Activated CD4-positive, alpha-beta T cell treated with anti-CD3 and anti-CD28 coated beads, Interleukin-2, amount 50 U/mL, for 24 hours (primary cell): ENCODE results near the gene HPX.

Experiments used
- DNase-seq, 2 donors: peaks; one replicate each; pipeline ENCODE4 v3.0.0-alpha.2; 2020; ENCODE audit warnings: low read depth in 1 of 2, low spot score in 1 of 2

The HPX gene

GRCh38 chr11:6440906-6441358 is at the start of gene HPX:
Gene HPX (minus strand): TSS chr11:6440987. CDS start chr11:6440963, 24 bp downstream.
- no peak for DNase-seq

GRCh38 chr11:6489306-6489705 is 48.5 kb upstream of the HPX start:
- no peak for DNase-seq

- DNase-seq, result no peak
Measured at GRCh38 chr11:6488821-6489220, 48.0 kb upstream of the HPX start.

GRCh38 chr11:6488342-6488741 is 47.6 kb upstream of the HPX start:
- no peak for DNase-seq

GRCh38 chr11:6486938-6487337 is 46.2 kb upstream of the HPX start:
- DNase-seq, result no peak

DNA sequence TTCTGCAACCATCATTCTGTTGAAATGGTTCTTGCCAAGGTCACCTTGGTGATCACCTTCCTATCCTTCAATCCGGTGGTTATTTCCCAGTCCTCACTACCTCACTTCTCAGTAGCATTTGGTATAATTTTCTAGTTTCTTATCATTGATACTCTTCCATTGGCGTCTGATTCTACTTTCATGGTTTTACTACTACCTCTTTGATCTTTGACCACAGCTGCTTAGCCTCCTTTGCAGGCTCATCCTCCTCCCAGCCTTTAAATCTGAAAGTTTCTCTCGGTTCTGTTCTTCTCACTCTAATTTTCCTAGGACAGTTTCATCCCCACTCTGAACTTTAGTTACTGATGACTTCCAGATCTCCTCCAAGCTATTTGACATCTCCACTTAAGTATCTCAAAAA is 45.5 kb upstream of the HPX start:
- DNase-seq, result no peak

DNA sequence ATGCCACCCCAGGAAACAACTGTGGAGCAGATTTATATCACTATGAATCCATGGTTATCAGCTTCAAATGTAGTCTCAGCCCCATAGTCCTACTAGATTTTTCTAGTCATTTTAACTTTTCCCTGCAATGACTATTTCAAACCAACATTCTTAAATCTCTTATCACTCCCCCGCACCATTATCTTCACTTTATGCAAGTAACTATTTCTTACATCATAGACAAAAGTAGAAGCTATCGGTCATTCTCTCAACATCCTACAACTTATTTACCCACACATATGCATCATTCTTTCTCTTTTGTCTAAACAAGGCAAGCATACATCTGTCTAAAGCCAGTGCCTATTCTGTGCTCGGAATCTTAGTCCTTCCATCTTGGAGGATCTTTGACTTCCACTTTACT is 44.9 kb upstream of the HPX start:
- no peak for DNase-seq

DNA sequence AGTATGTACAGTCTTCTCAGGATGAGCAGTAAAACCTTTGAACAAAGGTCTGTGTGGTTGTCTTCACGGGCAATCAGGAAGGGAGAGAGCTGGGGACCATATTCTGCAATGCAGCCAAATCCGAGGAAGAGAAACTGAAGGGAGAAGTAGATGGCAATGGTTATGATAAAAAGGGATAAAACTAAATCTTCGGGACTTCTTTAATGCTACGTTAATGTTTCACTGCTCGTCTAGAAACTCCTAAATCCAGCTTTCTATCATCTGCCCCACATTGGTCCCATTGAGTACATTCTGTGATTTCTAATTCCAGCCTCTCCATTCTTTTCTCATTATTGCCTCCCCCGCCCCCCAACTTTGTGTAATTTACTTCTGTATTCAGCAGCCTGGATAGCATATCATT is 42.2 kb upstream of the HPX start:
- DNase-seq, result no peak

- DNase-seq, result no peak
Measured at GRCh38 chr11:6482441-6482840, 41.7 kb upstream of the HPX start.

GRCh38 chr11:6481924-6482275 is 41.1 kb upstream of the HPX start:
- DNase-seq, result no peak

GRCh38 chr11:6481012-6481923 is 40.5 kb upstream of the HPX start, which contains the start of the genes ARFIP2 and TIMM10B:
Gene ARFIP2 (minus strand): TSS chr11:6481331. CDS start chr11:6480421, 910 bp downstream.
Gene TIMM10B (plus strand): TSS chr11:6481501. CDS start chr11:6481517, 16 bp downstream.
- DNase-seq, result peak; percentile 88 to 95

GRCh38 chr11:6480299-6480914 is 39.6 kb upstream of the HPX start:
- DNase-seq, result no peak

DNA sequence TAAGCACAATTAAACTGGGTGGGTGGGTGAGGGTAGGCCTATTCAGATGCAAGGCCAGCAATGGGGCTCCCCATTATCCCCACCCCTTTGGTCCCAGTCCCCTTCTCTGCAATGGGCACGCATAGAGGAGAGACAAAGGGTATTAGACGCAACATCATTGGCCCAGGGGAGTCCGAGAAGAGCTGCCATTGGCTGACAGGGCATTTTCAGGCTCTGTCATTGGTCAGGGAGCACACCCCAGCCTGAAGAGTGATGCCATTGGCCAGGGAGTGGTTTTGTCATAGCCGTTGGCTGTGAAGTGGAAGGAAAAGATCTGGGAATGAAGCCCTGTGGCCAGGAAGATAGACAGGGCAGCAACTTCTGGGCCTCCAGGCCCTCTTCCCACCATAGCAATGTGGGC is 35.8 kb upstream of the HPX start:
- no peak for DNase-seq

GRCh38 chr11:6475936-6476335 is 35.1 kb upstream of the HPX start:
- no peak for DNase-seq

GRCh38 chr11:6474806-6475500 is 34.2 kb upstream of the HPX start:
- DNase-seq, result no peak

GRCh38 chr11:6474413-6474792 is 33.6 kb upstream of the HPX start:
- no peak for DNase-seq

GRCh38 chr11:6473451-6474412 is 32.9 kb upstream of the HPX start, which contains the start of gene TRIM3:
Gene TRIM3 (minus strand): TSS chr11:6473941. CDS start chr11:6465695, 8,246 bp downstream.
- peak; percentile 19 to 32 for DNase-seq

- no peak for DNase-seq
Measured at GRCh38 chr11:6472934-6473333, 32.1 kb upstream of the HPX start.

DNA sequence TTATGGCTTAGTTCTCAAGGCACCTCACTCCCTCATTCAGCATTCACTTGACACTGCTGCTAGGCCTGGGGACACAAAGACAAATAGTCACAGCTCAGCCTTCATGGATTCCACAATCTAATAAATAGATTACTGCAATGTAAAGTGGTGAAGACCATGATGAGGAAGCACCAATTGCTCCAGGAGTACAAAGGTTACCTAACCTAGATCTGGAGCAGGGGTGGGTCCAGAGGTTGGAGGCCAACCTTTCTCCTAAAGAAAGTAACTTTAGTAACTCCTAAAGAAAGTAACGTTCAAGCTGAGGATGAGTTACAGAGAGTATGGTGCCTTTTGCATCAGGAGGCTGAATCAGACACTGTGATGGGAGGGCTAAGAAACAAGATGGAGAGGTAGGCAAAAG is 28.8 kb upstream of the HPX start:
- no peak for DNase-seq

DNA sequence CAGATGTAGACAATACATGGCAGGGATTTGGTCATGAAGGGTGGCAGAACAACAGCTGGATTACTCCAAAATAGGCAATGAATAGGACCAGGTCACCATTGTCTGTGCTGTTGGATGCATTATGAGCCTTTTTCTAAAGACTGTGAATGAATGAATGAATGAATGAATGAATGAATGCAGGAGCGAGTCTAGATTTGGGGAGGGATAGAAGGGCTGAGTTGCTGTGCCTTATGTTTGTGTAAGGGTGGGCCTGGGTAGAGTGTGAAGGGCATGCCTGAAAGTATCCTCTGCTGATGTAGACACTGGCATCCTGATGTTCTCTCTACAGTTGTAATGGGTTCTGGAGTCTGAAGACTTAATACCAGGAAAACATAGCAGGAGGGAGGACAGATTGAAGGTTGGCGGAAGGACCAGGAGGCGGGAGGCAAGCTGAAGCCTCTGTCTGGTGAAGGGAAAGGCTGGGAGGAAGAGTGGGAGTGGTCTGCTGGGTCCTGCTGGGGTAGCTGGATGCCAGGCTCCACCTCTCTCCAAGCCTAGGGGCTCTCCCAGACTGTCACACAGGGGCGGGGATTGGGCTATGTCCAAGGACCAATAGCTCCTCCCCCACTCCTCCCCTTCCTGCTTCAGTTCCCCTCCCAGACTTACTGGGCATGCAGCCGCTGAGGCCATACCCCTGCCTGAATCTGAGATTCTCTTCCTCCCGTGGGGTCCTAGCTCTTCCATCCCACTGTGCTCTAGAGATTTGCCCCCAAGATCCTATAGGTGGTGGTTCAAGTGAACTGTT is 28.1 kb upstream of the HPX start:
- no peak for DNase-seq
